ENCODE measurements around the gene TMEM91. TPM values are rescaled to one million over a fixed set of nuclear protein-coding genes. Genes with fewer than 3 reads are reported as not detected.
"Not testable (repeated sequence)": the region's sequence is repeated elsewhere in the genome, so short reads cannot be mapped to it uniquely, and the experiment has no call there.

The TMEM91 gene
- total RNA-seq, 2 donors from 2014 or later: 5.7 to 16.5 TPM

GRCh38 chr19:41408256-41408655, 31.9 kb downstream of the TMEM91 start:
- Histone ChIP-seq H3K4me1 (ENCODE audit: control insufficient read depth, insufficient read depth, low read length) (peaks cover 4% of the 10 kb centered on the region), H3K36me3 (ENCODE audit: control insufficient read depth, insufficient read depth, low read length) (no peaks in the 10 kb centered on the region), H3K27ac (ENCODE audit: low read depth, low read length) (peak overlapping the region; percentile 32), H3K9ac (ENCODE audit: extremely low read depth, low read length, poor library complexity, severe bottlenecking) (no peak overlapping the region), H3K9me3 (ENCODE audit: control insufficient read depth, low read length) (no peaks in the 10 kb centered on the region), H3K4me3 (ENCODE audit: low read length) (no peak overlapping the region), H3K27me3 (ENCODE audit: control insufficient read depth, insufficient read depth, low read length, poor library complexity, severe bottlenecking) (no peaks in the 10 kb centered on the region)
- no peaks in the 10 kb centered on the region for H3K9me3 Mint-ChIP-seq
- peaks cover 16% of the 10 kb centered on the region for H3K4me1 Mint-ChIP-seq
- TF ChIP-seq CTCF (conservative IDR thresholded peaks at IDR 0.05): peak; percentile 53
- H3K27ac Mint-ChIP-seq: no peak overlapping the region
- H3K27me3 Mint-ChIP-seq (ENCODE audit: insufficient read depth): no peaks in the 10 kb centered on the region
- no peak overlapping the region for H3K4me3 Mint-ChIP-seq
- WGBS, 2 experiments (ENCODE audit: insufficient coverage in 1 of 2, insufficient read length in 1 of 2): 85 to 92% methylated on average over 3 to 4 of the region's 4 CpGs
- peaks cover 13% of the 10 kb centered on the region for H3K36me3 Mint-ChIP-seq (ENCODE audit: low read depth)
- peak; percentile 78 for DNase-seq

GRCh38 chr19:41408846-41409245, 32.5 kb downstream of the TMEM91 start:
- WGBS, 2 experiments (ENCODE audit: insufficient coverage in 1 of 2, insufficient read length in 1 of 2): 72 to 87% methylated on average over 5 of the region's 5 CpGs
- H3K4me3 Mint-ChIP-seq; H3K27me3 Mint-ChIP-seq (ENCODE audit: insufficient read depth); H3K9ac ChIP-seq (ENCODE audit: extremely low read depth, low read length, poor library complexity, severe bottlenecking); H3K4me1 ChIP-seq (ENCODE audit: control insufficient read depth, insufficient read depth, low read length); H3K36me3 ChIP-seq (ENCODE audit: control insufficient read depth, insufficient read depth, low read length); H3K9me3 ChIP-seq (ENCODE audit: control insufficient read depth, low read length); DNase-seq; H3K27me3 ChIP-seq (ENCODE audit: control insufficient read depth, insufficient read depth, low read length, poor library complexity, severe bottlenecking); H3K4me3 ChIP-seq (ENCODE audit: low read length); H3K27ac ChIP-seq (ENCODE audit: low read depth, low read length); H3K27ac Mint-ChIP-seq; H3K9me3 Mint-ChIP-seq: not testable (repeated sequence)
- H3K4me1 Mint-ChIP-seq: peaks cover 16% of the 10 kb centered on the region
- peaks cover 13% of the 10 kb centered on the region for H3K36me3 Mint-ChIP-seq (ENCODE audit: low read depth)

GRCh38 chr19:41409288-41409687, 33.0 kb downstream of the TMEM91 start:
- Mint-ChIP-seq H3K36me3 (ENCODE audit: low read depth) (peaks cover 14% of the 10 kb centered on the region), H3K9me3 (no peaks in the 10 kb centered on the region), H3K4me1 (peaks cover 16% of the 10 kb centered on the region), H3K4me3 (no peak overlapping the region), H3K27ac (peak overlapping the region; percentile 81), H3K27me3 (ENCODE audit: insufficient read depth) (no peaks in the 10 kb centered on the region)
- H3K9ac ChIP-seq (ENCODE audit: extremely low read depth, low read length, poor library complexity, severe bottlenecking): no peak overlapping the region
- TF ChIP-seq CTCF (conservative IDR thresholded peaks at IDR 0.05): no peak
- DNase-seq: peak; percentile 76
- H3K9me3 ChIP-seq (ENCODE audit: control insufficient read depth, low read length): no peaks in the 10 kb centered on the region
- no peak overlapping the region for H3K27ac ChIP-seq (ENCODE audit: low read depth, low read length)
- H3K27me3 ChIP-seq (ENCODE audit: control insufficient read depth, insufficient read depth, low read length, poor library complexity, severe bottlenecking): no peaks in the 10 kb centered on the region
- no peak overlapping the region for H3K4me3 ChIP-seq (ENCODE audit: low read length)
- no peaks in the 10 kb centered on the region for H3K36me3 ChIP-seq (ENCODE audit: control insufficient read depth, insufficient read depth, low read length)
- H3K4me1 ChIP-seq (ENCODE audit: control insufficient read depth, insufficient read depth, low read length): peaks cover 4% of the 10 kb centered on the region
- WGBS, 2 experiments (ENCODE audit: insufficient coverage in 1 of 2, insufficient read length in 1 of 2): 75 to 79% methylated on average over 4 of the region's 4 CpGs

Measured in endodermal cell (in vitro differentiated cells).